Stimulated activated CD8-positive, alpha-beta memory T cell treated with anti-CD3 and anti-CD28 coated beads, Interleukin-4, amount 100 ng/mL, for 1 hour (primary cell): Measurements from ENCODE around the gene YIF1B.

Source experiments
- DNase-seq, 2 donors: peaks; one replicate each; pipeline ENCODE4 v3.0.0-alpha.2; 2020; ENCODE audit warnings: low read depth in 2 of 2, low spot score in 1 of 2

The YIF1B gene

DNA sequence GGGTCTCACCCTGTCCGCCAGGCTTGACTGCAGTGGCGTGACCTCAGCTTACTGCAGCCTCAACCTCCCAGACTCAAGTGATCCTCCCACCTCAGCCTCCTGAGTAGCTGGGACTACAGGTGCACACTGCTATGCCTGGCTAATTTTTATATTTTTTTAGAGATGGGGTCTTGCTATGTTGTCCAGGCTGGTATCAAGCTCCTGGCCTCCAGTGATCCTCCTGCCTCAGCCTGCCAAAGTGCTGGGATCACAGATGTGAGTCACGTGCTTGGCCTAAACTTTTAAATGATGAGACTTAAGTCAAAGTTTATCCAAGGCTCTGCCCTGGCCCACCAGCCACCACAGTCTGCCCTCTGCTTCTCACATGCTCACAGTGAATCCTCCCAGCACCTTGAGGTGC, 9.5 kb downstream of the YIF1B start:
- DNase-seq: no peak

- DNase-seq: no peak
Measured at GRCh38 chr19:38304866-38305429, 10.8 kb downstream of the YIF1B start.

DNA sequence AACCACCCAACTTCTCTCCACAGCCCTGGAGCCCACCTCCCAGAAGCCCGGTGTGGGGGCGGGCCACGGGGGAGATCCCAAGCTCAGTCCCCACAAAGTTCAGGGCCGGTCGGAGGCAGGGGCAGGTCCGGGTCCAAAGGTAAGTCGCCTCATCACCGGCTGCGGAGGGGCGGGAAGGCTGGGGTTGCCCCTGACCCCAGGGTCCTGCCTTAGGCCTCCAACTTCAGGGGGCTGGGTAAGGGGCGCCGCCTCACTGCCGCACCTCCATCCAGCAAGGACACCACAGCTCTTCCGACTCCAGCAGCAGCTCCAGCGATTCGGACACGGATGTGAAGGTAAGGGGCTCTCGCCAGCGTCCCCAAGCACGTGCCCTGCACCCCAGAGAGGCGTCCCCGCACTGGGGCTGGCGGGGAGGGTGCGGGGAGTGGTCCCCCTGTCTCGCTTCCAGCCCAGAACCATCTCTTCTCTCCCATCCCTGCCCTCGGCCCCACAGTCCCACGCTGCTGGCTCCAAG, 11.3 kb downstream of the YIF1B start:
- no peak for DNase-seq

- DNase-seq: no peak
Measured at GRCh38 chr19:38303517-38304351, 12.0 kb downstream of the YIF1B start, which contains the start of gene C19orf33. TSS of gene C19orf33 (plus strand) at chr19:38304251. CDS start at chr19:38304262, 11 bp downstream.

GRCh38 chr19:38298821-38299680, 16.7 kb downstream of the YIF1B start:
- no peak for DNase-seq

GRCh38 chr19:38294090-38294489, 21.7 kb downstream of the YIF1B start:
- DNase-seq: no peak

DNA sequence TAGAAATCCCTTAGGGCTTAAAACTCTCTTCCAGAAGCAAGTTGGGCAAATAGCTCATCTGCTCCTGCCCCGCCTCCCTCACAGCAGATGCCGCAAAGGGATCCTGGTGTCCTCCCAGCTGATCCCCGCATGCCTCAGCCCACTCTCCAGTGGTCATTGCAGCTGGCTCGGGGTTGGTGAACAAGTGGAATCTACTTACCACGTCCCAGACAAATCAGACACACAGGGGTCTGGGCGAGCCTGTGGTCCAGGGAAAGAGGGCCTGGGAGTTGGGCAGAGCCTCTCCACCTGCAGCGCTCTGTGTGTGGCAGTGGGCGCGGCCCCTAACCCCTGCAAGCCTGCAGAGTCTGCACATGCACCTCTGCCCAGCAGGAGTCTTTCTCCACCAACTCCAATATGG, 22.5 kb downstream of the YIF1B start:
- DNase-seq: no peak

- no peak for DNase-seq
Measured at GRCh38 chr19:38291855-38292254, 23.9 kb downstream of the YIF1B start.

DNA sequence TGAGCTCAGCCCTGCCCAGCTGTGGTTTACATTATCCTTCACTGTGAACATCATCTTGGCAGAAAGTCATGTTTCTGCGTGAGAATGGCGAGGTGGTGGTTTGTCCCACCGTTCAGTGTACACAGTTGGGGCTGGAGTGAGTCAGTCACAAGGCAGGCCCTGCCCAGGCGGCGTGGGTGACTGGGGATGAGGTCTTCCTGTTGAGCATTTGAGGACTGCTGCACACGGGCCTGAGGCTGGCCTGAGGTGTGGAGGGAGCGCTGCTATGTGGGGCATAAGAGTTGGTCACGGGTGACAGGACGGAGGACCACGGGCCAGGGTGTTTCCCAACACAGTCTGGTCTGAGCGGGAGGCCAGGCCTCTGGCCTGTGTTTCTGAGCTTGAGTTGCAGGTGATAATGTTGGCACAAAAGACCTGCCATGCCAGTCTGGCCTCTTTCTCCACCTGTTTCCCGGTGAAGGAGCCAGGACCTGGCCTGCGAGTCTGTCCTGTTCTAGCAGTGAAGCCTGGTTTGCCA, 25.1 kb downstream of the YIF1B start:
- no peak for DNase-seq

GRCh38 chr19:38289955-38290354, 25.8 kb downstream of the YIF1B start:
- DNase-seq: no peak

GRCh38 chr19:38288123-38288855, 27.5 kb downstream of the YIF1B start:
- no peak for DNase-seq

GRCh38 chr19:38287604-38288003, 28.1 kb downstream of the YIF1B start:
- no peak for DNase-seq

- DNase-seq: no peak
Measured at GRCh38 chr19:38285567-38285966, 30.2 kb downstream of the YIF1B start.

DNA sequence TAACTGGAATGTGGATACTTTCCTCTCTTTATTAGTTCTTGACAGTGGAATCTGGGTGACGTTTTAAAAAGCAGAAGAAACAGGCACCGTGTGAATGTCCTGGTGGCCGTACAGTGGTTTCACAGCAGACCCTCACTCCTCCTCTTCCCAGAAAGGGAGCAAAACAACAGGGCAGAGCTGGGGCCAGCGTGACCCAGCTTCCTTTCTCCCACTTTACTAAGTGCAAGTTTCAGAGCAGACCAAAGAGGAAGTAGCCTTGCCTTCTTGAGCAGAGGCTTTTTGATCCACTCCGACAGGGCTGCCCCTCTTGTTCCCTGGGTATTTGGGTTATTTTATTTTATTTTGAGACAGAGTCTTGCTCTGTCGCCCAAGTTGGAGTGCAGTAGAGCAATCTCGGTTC, 31.3 kb downstream of the YIF1B start:
- no peak for DNase-seq

GRCh38 chr19:38283271-38283670, 32.5 kb downstream of the YIF1B start:
- DNase-seq: no peak

DNA sequence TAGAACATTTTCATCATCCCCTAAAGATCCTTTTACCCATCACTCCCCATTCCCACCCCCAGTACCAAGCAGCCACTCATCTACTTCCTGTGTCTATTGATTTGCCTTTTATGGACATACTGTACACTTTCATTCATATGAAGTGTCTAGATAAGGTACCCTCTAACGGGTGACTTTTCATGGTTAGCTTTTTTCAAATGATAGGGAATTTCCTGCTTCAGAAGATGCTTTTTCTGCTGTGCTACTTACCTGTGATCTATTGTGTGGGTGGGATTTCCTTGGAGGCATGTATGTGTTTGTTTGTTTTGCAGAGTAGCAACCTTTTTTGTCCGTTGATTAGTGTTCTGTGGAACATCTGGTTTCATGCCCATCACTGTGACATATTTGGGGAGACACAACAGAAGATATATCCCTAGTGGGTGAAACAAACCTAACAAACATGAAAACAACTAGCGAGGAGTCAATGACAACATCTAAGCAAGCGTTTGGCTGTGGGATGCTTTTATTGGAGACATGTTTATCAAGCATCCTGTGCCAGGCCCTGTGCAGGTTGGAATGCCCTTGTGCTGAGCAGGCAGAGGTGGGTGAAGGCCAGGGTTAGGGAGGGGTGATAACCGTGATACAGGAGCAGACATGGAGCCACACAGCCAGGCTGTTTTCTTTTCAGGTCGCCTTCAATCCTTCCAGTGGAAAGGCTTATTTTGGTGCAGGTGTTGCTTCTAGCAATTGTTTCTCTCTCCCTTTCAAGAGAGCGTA, 33.8 kb downstream of the YIF1B start:
- DNase-seq: no peak

DNA sequence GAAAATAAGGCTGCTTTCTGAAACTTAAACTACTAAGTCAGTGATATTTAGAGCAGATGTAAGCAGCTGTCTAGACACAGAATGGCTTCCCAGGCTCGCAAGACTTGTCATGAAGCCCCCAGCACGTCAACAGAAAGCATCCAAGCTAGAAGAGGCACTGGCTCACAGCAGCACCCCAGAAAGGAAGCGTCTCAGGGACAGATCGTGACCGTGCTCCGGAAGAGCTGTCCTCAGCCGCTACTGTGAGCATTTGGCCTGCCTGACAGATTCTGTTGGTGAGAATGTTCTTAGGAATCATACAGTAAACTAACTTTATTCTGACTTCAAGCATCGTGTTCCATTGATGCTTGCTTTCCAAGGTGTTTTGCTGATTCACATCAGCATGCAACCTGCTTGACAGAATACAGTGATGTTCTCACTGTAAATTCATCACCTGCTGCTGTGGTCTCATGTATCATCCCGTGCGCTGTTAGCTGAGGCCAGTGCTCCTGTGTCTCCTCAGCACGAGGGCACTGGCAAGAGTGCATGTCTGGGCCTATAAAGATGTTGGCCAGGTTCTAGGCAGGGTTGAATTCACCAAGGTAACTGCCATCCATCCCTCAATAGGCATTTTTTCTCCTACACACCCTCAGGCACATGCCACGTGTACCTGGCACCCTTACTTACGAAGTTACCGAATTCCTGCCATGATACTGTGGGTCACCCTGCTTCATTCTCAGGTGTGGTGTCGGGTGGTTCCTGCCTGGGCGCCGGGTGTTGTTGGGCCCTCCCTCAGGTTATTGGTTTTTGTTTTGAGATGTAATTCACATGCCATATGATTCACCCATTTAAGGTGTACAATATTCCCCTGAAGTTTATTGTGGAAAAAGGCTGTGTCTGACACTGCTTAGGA, 35.5 kb downstream of the YIF1B start:
- DNase-seq: no peak

DNA sequence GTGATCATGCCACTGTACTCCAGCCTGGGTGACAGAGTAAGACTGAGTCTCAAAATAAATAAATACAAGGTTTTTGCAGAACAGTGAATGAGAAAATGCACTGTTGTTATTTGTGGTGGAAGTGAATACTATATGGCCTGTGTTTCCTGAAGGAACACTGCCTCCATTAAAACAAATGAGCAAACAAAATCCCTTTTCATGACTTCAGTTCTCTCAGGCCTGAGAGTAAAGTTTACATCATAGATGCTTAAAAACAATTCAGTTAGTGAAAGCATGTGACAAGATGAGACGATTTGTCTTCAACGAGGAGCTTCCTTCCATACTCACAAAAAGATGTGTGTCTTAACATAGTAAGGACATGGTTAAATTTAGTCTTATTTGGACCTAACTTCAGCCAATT, 37.0 kb downstream of the YIF1B start:
- DNase-seq: no peak
